Upper lobe of right lung (tissue), 1 donor: Measurements from ENCODE around the gene CFAP90. TPM values are rescaled to one million over a fixed set of nuclear protein-coding genes. Genes with fewer than 3 reads are reported as not detected.

Source experiments
- ATAC-seq: fragments of 200-7000 bp; cut with Tn5 transposase; one replicate; pipeline ENCODE4 v1.9.1; 2020; ENCODE audit warnings: mild to moderate bottlenecking, moderate library complexity
- DNase-seq: peaks from one replicate; pipeline ENCODE4 v3.0.0-alpha.2; 2020
- H3K27ac ChIP-seq: fragments of 200-600 bp; one replicate; pipeline ENCODE4 v1.8.0; 2022
- H3K27me3 ChIP-seq: fragments of 200-600 bp; one replicate; pipeline ENCODE4 v1.8.0; 2022; ENCODE audit warnings: mild to moderate bottlenecking
- H3K36me3 ChIP-seq: fragments of 200-600 bp; one replicate; pipeline ENCODE4 v1.8.0; 2022
- H3K4me1 ChIP-seq: fragments of 200-600 bp; one replicate; pipeline ENCODE4 v1.8.0; 2022
- H3K4me3 ChIP-seq: fragments of 200-600 bp; one replicate; pipeline ENCODE4 v1.8.0; 2022; ENCODE audit warnings: mild to moderate bottlenecking
- H3K9me3 ChIP-seq: fragments of 200-600 bp; one replicate; pipeline ENCODE4 v1.8.0; 2022
- CTCF ChIP-seq: fragments of 200-600 bp; IDR thresholded peaks from one replicate; pipeline ENCODE4 v1.8.0; 2022; ENCODE audit warnings: antibody characterized with exemption
- intact Hi-C: fragments of 100-400 bp; cut with DNase I; formaldehyde crosslinking; loops from one replicate; pipeline ENCODE4 v1.11.0; 2022
- long read RNA-seq: library from polyadenylated mRNA; unstranded; transcript quantifications from one replicate; pipeline ENCODE4 v2.0.0, GENCODE V29; 2021
- total RNA-seq: library from RNA; stranded (reverse); fragmentation: NEBNext Ultra II Directional; extraction: Animal tissue kit (Norgen Biotek cat#: 25700); gene quantifications from one replicate; pipeline ENCODE4 v1.2.1, GENCODE V29; 2021
- donor health status: DM: no; HTN: yes; CAD: no; lungs with severe emphysema.

The CFAP90 gene
- 0.93 TPM for total RNA-seq
- long read RNA-seq, partial matches to known transcripts, result 0 of 1 reads
- long read RNA-seq, other reads (novel, unspliced or antisense), result 0 of 1 reads

GRCh38 chr5:7850395-7851239 is at the start of gene CFAP90:
Gene CFAP90 (minus strand): TSS chr5:7851133. CDS start chr5:7851021, 112 bp downstream.
- peak; percentile 29 for TF ChIP-seq CTCF
- H3K27me3 ChIP-seq, result peaks cover 23% of the 10 kb centered on the region
- H3K4me1 ChIP-seq, result peaks cover 7% of the 10 kb centered on the region
- no peak within 1 kb of the TSS for H3K27ac ChIP-seq
- DNase-seq, result peak; percentile 86
- no peaks in the 10 kb centered on the region for H3K9me3 ChIP-seq
- H3K36me3 ChIP-seq, result no peaks in the 10 kb centered on the region
- intact Hi-C loops, result no loop called here
- ATAC-seq, result peak; percentile 83
- H3K4me3 ChIP-seq, result peak within 1 kb of the TSS; percentile 58

DNA sequence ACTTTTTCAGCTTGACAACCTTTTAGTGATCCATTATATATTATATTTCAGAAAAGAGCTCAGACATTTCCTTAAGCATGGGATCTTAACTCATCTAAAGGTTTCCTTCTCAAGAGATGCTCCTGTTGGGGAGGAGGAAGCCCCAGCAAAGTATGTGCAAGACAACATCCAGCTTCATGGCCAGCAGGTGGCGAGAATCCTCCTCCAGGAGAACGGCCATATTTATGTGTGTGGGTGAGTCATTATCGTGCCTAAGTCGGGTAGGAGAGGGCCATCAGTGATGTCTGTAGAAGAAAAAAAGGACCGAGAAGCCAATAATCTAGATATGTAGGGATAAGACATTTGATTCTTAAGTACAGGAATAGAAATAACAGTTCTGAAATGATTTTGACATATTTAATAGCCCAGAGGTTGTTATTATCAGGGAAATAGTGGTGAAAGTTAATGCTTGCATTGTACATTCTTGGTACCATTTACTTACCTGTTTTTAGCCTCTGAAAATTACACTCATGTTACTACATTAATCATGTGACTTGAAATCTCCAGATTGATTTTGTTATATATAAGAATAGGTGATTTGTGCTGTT is 46.2 kb upstream of the CFAP90 start:
- ATAC-seq (no peak), DNase-seq (no peak)
- no peak overlapping the region for H3K4me3 ChIP-seq
- no peaks in the 10 kb centered on the region for H3K9me3 ChIP-seq
- H3K27me3 ChIP-seq, result no peaks in the 10 kb centered on the region
- no peaks in the 10 kb centered on the region for H3K4me1 ChIP-seq
- no peak for TF ChIP-seq CTCF
- H3K27ac ChIP-seq, result no peak overlapping the region
- H3K36me3 ChIP-seq, result peaks cover 100% of the 10 kb centered on the region
- intact Hi-C loops, result no loop called here

DNA sequence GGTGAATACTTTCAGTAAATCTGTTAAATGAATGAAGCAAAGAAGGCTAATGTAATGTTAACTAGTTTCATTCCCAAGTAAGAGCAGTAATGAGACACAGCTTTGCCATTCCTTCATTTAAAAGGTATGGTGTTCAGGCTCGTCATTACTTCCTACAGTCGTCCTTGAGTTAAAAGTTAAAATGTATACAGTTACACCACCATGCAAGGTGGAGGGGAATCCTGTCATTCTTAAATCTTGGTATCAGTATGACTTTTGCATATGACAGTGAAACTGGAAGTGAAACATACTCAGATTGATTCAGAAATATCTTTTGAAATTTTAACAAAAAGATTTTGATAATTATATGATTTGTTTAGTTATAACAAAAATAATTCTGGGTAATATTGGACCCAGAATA is 43.9 kb upstream of the CFAP90 start:
- Histone ChIP-seq H3K27me3 (no peaks in the 10 kb centered on the region), H3K9me3 (no peaks in the 10 kb centered on the region), H3K4me1 (no peaks in the 10 kb centered on the region), H3K27ac (no peak overlapping the region), H3K36me3 (peaks cover 93% of the 10 kb centered on the region), H3K4me3 (no peak overlapping the region)
- DNase-seq (no peak), ATAC-seq (no peak)
- intact Hi-C loops, result no loop called here
- TF ChIP-seq CTCF, result no peak

GRCh38 chr5:7894439-7894838 is 43.5 kb upstream of the CFAP90 start:
- H3K27me3 ChIP-seq, result no peaks in the 10 kb centered on the region
- DNase-seq (no peak), ATAC-seq (no peak)
- no peak overlapping the region for H3K27ac ChIP-seq
- H3K9me3 ChIP-seq, result no peaks in the 10 kb centered on the region
- H3K4me1 ChIP-seq, result no peaks in the 10 kb centered on the region
- intact Hi-C loops, result no loop called here
- no peak overlapping the region for H3K4me3 ChIP-seq
- no peak for TF ChIP-seq CTCF
- H3K36me3 ChIP-seq, result peaks cover 93% of the 10 kb centered on the region

DNA sequence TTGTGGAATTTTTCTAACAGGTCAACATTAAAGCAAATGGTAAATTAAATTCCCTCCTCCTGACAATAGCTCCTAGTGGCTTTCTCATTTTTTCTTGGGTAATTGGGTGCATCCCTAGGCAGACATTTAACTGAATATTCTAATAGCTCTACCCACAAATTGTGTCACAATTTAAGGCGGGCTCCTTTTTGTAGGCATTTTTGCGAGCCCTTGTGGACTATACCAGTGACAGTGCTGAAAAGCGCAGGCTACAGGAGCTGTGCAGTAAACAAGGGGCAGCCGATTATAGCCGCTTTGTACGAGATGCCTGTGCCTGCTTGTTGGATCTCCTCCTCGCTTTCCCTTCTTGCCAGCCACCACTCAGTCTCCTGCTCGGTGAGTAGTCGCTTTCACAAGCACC is 38.0 kb upstream of the CFAP90 start:
- intact Hi-C loops, result no loop called here
- no peak for ATAC-seq
- peaks cover 91% of the 10 kb centered on the region for H3K36me3 ChIP-seq

More for the DNA sequence above, 38.0 kb upstream of the CFAP90 start:
- TF ChIP-seq CTCF, result no peak
- no peak for DNase-seq
- Histone ChIP-seq H3K4me1 (peaks cover 2% of the 10 kb centered on the region), H3K4me3 (no peak overlapping the region), H3K9me3 (no peaks in the 10 kb centered on the region), H3K27me3 (no peaks in the 10 kb centered on the region), H3K27ac (no peak overlapping the region)
